Astrocyte (in vitro differentiated cells and primary cell): ENCODE results near the gene CACNA1C. TPM values are rescaled to one million over a fixed set of nuclear protein-coding genes. Genes with fewer than 3 reads are reported as not detected.

Experiments
- DNase-seq: peaks from one replicate; pipeline ENCODE4 v3.0.0-alpha.2; 2010; ENCODE audit warnings: low read depth
- FAIRE-seq: peaks from 2 replicates; lab custom pipeline; 2011; peaks lifted over from hg19 to GRCh38; lab: Jason Lieb, UNC
- H2AFZ ChIP-seq: 2 replicates; pipeline ENCODE4 v1.6.0; 2012; ENCODE audit warnings: low read depth, low read length, inconsistent platforms
- H3K27ac ChIP-seq: 2 replicates; pipeline ENCODE4 v1.5.1; 2011; ENCODE audit warnings: low read depth, low read length, inconsistent platforms
- H3K27me3 ChIP-seq: 2 replicates; pipeline ENCODE4 v1.6.0; 2011; ENCODE audit warnings: low read length, inconsistent platforms; ENCODE audit not compliant: insufficient read depth
- H3K36me3 ChIP-seq: 2 replicates; pipeline ENCODE4 v1.5.1; 2011; ENCODE audit warnings: low read length, inconsistent platforms; ENCODE audit not compliant: insufficient read depth
- H3K4me1 ChIP-seq: 2 replicates; pipeline ENCODE4 v1.5.1; 2011; ENCODE audit warnings: low read length, inconsistent platforms; ENCODE audit not compliant: insufficient read depth
- H3K4me2 ChIP-seq: 2 replicates; pipeline ENCODE4 v1.6.0; 2012; ENCODE audit warnings: low read length, inconsistent platforms
- H3K4me3 ChIP-seq: 2 replicates; pipeline ENCODE4 v1.5.1; 2011; ENCODE audit warnings: low read depth, mild to moderate bottlenecking, low read length, inconsistent platforms; ENCODE audit not compliant: insufficient read depth
- H3K79me2 ChIP-seq: 2 replicates; pipeline ENCODE4 v1.6.0; 2012; ENCODE audit warnings: mild to moderate bottlenecking, low read length, inconsistent platforms; ENCODE audit not compliant: insufficient read depth
- H3K9ac ChIP-seq: 2 replicates; pipeline ENCODE4 v1.6.0; 2012; ENCODE audit warnings: mild to moderate bottlenecking, low read length, inconsistent platforms
- H3K9me3 ChIP-seq: 2 replicates; pipeline ENCODE4 v1.5.1; 2012; ENCODE audit warnings: low read depth, mild to moderate bottlenecking, low read length, inconsistent platforms; ENCODE audit not compliant: insufficient read depth
- H4K20me1 ChIP-seq: 2 replicates; pipeline ENCODE4 v1.6.0; 2012; ENCODE audit warnings: low read length, inconsistent platforms; ENCODE audit not compliant: insufficient read depth
- H3K27ac Mint-ChIP-seq: one replicate; pipeline ENCODE4 v1.8.0; 2021; ENCODE audit warnings: mild to moderate bottlenecking, mixed read lengths; ENCODE audit not compliant: unreplicated experiment
- H3K27me3 Mint-ChIP-seq: one replicate; pipeline ENCODE4 v1.8.0; 2021; ENCODE audit warnings: low read depth, mixed read lengths; ENCODE audit not compliant: unreplicated experiment
- H3K36me3 Mint-ChIP-seq: one replicate; pipeline ENCODE4 v1.8.0; 2021; ENCODE audit warnings: low read depth, mixed read lengths; ENCODE audit not compliant: unreplicated experiment
- H3K4me1 Mint-ChIP-seq: one replicate; pipeline ENCODE4 v1.8.0; 2021; ENCODE audit warnings: low read depth, mixed read lengths; ENCODE audit not compliant: unreplicated experiment
- H3K4me3 Mint-ChIP-seq: one replicate; pipeline ENCODE4 v1.8.0; 2021; ENCODE audit warnings: mild to moderate bottlenecking, moderate library complexity, mixed read lengths; ENCODE audit not compliant: unreplicated experiment
- H3K9me3 Mint-ChIP-seq: one replicate; pipeline ENCODE4 v1.8.0; 2021; ENCODE audit warnings: mild to moderate bottlenecking, mixed read lengths; ENCODE audit not compliant: unreplicated experiment
- CTCF ChIP-seq: IDR thresholded peaks from 2 replicates; pipeline ENCODE4 v1.5.1; 2011; ENCODE audit warnings: low read depth, mild to moderate bottlenecking, inconsistent platforms, low read length, moderate library complexity; ENCODE audit not compliant: insufficient read depth
- EZH2 ChIP-seq: IDR thresholded peaks from 2 replicates; pipeline ENCODE4 v1.6.1; 2012; ENCODE audit warnings: mild to moderate bottlenecking, low read length, inconsistent platforms; ENCODE audit not compliant: insufficient read depth
- total RNA-seq: library from RNA; stranded (reverse); gene quantifications from 2 replicates; pipeline ENCODE4 v1.2.1, GENCODE V29; 2021

CACNA1C gene
- total RNA-seq, 1 donor from 2014 or later = 2.1 TPM

- Histone ChIP-seq H3K9me3 (no peaks in the 10 kb centered on the region), H3K27me3 (peaks cover 8% of the 10 kb centered on the region), H3K27ac (no peak overlapping the region), H3K4me1 (no peaks in the 10 kb centered on the region), H3K36me3 (no peaks in the 10 kb centered on the region), H3K4me2 (no peak overlapping the region), H3K4me3 (no peak overlapping the region), H2AFZ (no peak overlapping the region), H3K9ac (no peak overlapping the region), H3K79me2 (no peaks in the 10 kb centered on the region), H4K20me1 (no peaks in the 10 kb centered on the region)
- no peak overlapping the region for H3K4me3 Mint-ChIP-seq
- H3K9me3 Mint-ChIP-seq = peaks cover 3% of the 10 kb centered on the region
- no peak for DNase-seq
- FAIRE-seq = no peak
- peaks cover 2% of the 10 kb centered on the region for H3K4me1 Mint-ChIP-seq
- TF ChIP-seq CTCF (no peak), EZH2 (no peak)
- peaks cover 2% of the 10 kb centered on the region for H3K36me3 Mint-ChIP-seq
- H3K27ac Mint-ChIP-seq = no peak overlapping the region
- peaks cover 73% of the 10 kb centered on the region for H3K27me3 Mint-ChIP-seq
These were observed 528.7 kb downstream of the CACNA1C start for GRCh38 chr12:2581293-2582045.

GRCh38 chr12:2582631-2583030, 529.8 kb downstream of the CACNA1C start:
- H3K9me3 Mint-ChIP-seq = peaks cover 3% of the 10 kb centered on the region
- H3K27ac ChIP-seq = no peak overlapping the region
- H3K36me3 ChIP-seq = no peaks in the 10 kb centered on the region
- DNase-seq (no peak), FAIRE-seq (no peak)
- no peak overlapping the region for H3K9ac ChIP-seq
- H3K27me3 ChIP-seq = peaks cover 8% of the 10 kb centered on the region
- H3K27me3 Mint-ChIP-seq = peaks cover 62% of the 10 kb centered on the region
- no peaks in the 10 kb centered on the region for H3K79me2 ChIP-seq
- H2AFZ ChIP-seq = peak overlapping the region; percentile 56
- no peaks in the 10 kb centered on the region for H4K20me1 ChIP-seq
- peak overlapping the region; percentile 70 for H3K4me2 ChIP-seq
- no peak overlapping the region for H3K27ac Mint-ChIP-seq
- H3K4me3 ChIP-seq = no peak overlapping the region
- no peaks in the 10 kb centered on the region for H3K36me3 Mint-ChIP-seq
- H3K4me1 ChIP-seq = no peaks in the 10 kb centered on the region
- H3K4me1 Mint-ChIP-seq = peaks cover 8% of the 10 kb centered on the region
- TF ChIP-seq CTCF (no peak), EZH2 (no peak)
- H3K4me3 Mint-ChIP-seq = no peak overlapping the region
- no peaks in the 10 kb centered on the region for H3K9me3 ChIP-seq

- no peak for FAIRE-seq
- H3K27ac ChIP-seq = no peak overlapping the region
- no peaks in the 10 kb centered on the region for H3K9me3 ChIP-seq
- no peak overlapping the region for H3K4me3 ChIP-seq
- peaks cover 65% of the 10 kb centered on the region for H3K27me3 Mint-ChIP-seq
- peaks cover 8% of the 10 kb centered on the region for H3K4me1 Mint-ChIP-seq
- DNase-seq = peak; percentile 8
- no peaks in the 10 kb centered on the region for H3K36me3 Mint-ChIP-seq
- peak overlapping the region; percentile 70 for H3K4me2 ChIP-seq
- no peaks in the 10 kb centered on the region for H3K36me3 ChIP-seq
- H2AFZ ChIP-seq = peak overlapping the region; percentile 56
- peaks cover 8% of the 10 kb centered on the region for H3K27me3 ChIP-seq
- no peak overlapping the region for H3K4me3 Mint-ChIP-seq
- H4K20me1 ChIP-seq = no peaks in the 10 kb centered on the region
- peaks cover 3% of the 10 kb centered on the region for H3K9me3 Mint-ChIP-seq
- no peaks in the 10 kb centered on the region for H3K79me2 ChIP-seq
- TF ChIP-seq EZH2 (no peak), CTCF (peak; percentile 38)
- no peaks in the 10 kb centered on the region for H3K4me1 ChIP-seq
- no peak overlapping the region for H3K27ac Mint-ChIP-seq
- no peak overlapping the region for H3K9ac ChIP-seq
These were observed 530.3 kb downstream of the CACNA1C start for GRCh38 chr12:2583091-2583497.
